Activated gamma-delta T cell treated with anti-CD3 and anti-CD28 coated beads, Interleukin-2, amount 50 U/mL, for 16 hours (primary cell): Measurements from ENCODE around the gene SLC16A1.
A peak's percentile ranks its signal among the peaks of the same experiment; 100 is the strongest.
"Not testable (repeated sequence)": the region's sequence is repeated elsewhere in the genome, so short reads cannot be mapped to it uniquely, and the experiment has no call there.

Experiments
- DNase-seq: peaks from one replicate; pipeline ENCODE4 v3.0.0-alpha.2; 2020; ENCODE audit warnings: low read depth

SLC16A1 gene

GRCh38 chr1:112964347-112964746 lies 8.4 kb upstream of the SLC16A1 start:
- DNase-seq, result no peak

DNA sequence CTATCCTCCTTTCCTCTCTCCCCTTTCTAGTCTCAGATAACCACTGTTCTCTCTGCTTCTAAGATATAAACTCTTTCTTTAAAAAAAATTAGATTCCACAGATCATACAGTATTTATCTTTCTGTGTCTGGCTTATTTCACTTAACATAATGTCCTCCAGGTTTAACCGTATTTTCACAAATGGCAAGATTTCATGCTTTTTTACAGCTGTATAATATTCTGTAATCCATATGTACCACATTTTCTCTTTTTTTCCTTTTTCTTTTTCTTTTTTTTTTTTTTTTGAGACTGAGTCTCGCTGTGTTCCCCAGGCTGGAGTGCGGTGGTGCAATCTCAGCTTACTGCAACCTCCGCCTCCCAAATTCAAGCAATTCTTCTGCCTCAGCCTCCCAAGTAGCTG lies 5.1 kb upstream of the SLC16A1 start:
- DNase-seq, result no peak

DNA sequence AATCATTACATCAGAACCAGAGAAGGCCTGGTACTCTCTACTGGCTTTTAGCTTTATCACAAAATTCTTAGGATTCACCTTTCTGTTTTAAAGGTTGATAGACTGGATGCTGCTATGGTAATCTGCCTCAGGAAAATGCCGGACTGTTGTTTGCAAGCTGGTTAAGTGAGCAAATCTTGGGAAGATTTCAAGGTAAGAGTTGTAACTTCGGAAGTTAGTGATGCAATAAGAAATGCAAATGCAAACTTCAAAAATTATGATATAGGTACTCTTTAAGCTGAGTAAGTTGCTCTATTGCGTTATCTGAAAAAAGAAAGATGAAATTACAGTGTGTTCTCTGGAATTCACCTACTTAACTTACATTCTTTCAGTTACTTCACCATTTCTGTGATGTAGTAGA lies 4.4 kb upstream of the SLC16A1 start:
- no peak for DNase-seq

- not testable (repeated sequence) for DNase-seq
Measured at GRCh38 chr1:112958236-112958635, 2.2 kb upstream of the SLC16A1 start.

GRCh38 chr1:112957133-112957812 lies 1.3 kb upstream of the SLC16A1 start:
- peak; percentile 2 for DNase-seq

- peak; percentile 6 for DNase-seq
Measured at GRCh38 chr1:112956544-112957132, 642 bp upstream of the SLC16A1 start.

GRCh38 chr1:112954945-112955772 lies 837 bp downstream of the SLC16A1 start:
- DNase-seq, result peak; percentile 38

DNA sequence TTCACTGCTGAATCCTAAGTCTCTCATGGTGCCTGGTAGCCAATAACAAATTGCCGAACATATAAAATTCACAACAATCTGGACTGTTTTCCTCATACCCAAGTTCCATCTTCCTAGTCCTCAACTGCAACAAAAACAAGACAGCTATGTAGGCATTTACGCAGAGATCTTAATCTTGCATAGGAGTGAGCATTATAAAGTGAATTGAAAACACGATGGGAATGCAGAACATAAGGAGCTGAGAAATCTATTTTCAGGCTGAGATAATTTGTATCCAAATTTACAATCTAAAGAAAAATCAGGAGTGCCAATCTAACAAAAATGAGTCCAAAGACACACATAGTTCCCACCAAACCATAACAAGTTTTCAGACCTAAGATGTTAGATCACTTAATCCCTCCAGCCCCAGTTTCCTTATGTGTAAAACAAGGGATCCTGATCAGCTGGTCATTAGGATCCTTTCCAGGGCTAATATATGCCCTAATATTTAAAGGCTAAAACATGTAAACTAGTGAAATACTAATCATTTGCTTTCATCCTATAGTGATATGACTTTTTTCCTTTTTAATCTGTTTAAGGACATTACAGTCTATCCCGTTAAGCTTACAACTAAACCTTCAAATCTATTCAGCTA lies 1.9 kb downstream of the SLC16A1 start:
- DNase-seq, result no peak

DNA sequence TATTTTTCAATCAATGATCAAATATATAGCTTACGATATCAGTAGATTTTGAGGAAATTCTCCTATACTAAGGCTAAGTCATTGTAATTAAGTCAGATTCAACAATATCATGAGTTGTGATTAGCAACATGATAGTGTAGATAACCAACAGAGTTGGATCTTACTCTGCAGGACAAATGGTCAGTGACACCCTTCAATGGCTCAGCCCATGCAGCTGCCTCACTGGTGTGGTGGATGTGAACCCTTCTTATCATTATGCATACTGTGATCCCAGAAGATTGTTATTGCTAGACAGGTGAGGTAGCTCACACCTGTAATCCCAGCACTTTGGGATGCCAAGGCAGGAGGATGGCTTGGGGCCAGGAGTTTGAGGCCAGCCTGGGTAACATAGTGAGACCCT lies 5.6 kb downstream of the SLC16A1 start:
- DNase-seq, result no peak

- DNase-seq, result no peak
Measured at GRCh38 chr1:112946683-112947082, 9.3 kb downstream of the SLC16A1 start.

DNA sequence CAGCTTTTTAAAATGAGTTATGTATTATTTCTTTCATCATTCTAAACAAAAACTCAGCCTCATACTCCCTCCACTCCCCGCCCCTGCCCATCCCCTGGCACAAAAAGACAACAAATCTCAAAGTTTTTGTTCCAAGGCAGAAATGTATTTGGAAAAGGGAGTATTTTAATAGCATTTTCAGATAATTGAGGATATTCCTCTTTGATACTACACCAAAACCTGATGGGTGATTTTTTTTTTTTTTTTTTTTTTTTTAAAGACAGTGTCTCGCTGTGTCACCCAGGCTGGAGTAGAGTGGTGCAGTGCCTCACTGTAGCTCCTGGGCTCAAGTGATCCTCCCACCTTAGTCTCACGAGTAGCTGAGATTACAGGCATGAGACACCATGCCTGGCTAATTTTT lies 16.2 kb downstream of the SLC16A1 start:
- no peak for DNase-seq

DNA sequence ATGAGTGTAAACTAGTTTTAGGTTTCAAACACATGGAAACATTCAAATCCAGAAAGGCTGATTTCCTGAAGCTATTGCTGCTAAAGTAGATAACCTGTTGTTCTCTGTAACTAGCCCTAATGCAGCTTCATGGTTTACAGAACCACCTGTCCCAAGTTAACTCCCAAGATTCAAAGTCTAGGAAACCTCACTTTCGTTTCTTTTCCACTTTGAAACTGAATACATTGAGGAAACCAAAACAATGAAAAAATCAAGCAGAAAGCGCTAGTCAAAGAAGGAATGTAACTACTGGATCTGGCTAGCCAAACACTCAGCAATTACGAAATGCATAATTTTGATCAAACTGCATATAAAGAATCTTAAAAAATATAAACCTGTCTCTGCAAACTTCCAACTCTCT lies 17.8 kb downstream of the SLC16A1 start:
- DNase-seq, result no peak

DNA sequence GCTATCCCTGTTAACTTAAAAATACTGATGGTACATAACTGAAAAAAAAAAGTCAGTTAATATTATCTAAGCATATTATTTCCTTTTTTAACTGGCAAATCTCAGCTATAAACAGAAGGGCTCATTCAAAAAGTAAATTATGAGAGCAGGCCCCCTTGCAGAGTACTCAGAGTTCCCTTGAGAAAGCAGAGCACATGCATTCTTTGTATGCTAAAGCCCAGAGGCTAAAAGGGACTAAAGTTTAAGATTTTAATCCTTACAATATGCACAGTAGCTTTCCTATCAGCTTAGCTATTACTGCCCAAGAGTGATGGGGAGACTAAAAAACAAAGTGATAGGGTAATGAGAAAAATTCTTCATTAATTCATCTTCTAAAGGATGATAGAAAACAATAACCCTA lies 18.5 kb downstream of the SLC16A1 start:
- DNase-seq, result no peak

DNA sequence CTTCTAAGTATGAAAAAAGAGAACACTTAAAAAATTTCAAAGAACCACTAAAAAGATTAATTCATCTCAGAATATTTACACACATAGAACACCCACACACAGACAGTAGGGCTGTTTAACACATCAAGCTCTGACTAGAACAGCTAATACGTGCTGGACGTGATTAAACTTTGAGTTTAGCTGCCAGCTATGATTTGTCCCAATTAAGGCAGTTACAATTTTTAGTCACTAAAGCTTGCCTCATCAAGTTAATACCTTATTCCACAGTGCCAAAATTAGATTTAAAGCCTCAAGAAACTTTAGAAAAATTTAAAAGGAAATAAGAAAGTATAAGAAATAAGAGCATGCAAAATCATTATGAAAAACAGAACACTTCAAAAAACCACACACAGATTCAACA lies 18.9 kb downstream of the SLC16A1 start:
- no peak for DNase-seq

- DNase-seq, result no peak
Measured at GRCh38 chr1:112935461-112936111, 20.4 kb downstream of the SLC16A1 start.

DNA sequence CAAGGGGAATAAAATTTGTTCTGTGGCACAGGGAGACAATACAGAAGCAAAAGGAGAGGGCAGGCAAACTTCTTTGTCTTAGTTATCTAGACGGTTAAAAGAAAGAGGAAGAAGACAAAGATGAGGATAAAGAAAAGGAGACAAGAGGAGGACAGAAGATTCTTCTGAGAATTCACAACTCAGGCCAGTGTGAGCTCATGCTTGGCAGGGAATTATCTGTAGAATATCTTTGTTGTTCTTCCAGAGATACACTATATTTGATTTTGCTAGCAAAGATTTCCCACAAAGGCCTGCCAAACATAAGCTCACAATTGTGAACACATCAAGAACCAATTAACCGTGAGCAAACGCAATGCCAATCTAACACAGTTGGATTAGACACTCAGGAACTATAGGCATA lies 21.4 kb downstream of the SLC16A1 start:
- no peak for DNase-seq

DNA sequence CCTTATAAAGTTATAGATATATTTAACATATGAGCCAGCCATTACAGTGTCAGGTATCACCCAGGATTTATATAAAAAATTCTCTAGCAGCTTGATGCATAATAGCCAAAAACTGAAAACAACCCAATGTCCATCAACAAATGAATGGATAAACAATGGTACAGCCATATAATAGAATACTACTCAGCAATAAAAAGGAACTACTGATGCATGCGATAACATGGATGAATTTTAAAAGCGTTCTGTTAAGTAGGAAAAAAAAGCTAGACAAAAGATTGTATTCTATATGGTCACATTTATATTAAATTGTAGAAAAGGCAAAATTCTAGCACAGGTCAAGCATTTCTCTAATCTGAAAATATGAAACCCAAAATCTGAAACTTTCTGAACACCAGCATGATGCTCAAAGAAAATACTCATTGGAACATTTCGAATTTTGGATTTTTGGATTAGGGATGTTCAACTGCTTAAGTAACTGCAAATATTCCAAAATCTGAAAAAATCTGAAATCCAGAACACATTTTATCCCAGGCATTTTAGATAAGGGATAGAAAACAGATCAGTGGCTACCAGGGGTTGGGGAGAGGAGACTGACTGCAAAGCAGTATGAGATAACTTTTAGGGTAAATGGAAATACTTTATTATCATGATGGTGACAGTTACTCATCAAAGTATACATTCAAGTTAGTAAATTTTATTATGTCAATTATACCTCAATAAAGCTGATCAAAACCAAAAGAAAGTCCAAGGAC lies 22.0 kb downstream of the SLC16A1 start:
- DNase-seq, result no peak

- DNase-seq, result no peak
Measured at GRCh38 chr1:112929979-112930378, 26.0 kb downstream of the SLC16A1 start.

DNA sequence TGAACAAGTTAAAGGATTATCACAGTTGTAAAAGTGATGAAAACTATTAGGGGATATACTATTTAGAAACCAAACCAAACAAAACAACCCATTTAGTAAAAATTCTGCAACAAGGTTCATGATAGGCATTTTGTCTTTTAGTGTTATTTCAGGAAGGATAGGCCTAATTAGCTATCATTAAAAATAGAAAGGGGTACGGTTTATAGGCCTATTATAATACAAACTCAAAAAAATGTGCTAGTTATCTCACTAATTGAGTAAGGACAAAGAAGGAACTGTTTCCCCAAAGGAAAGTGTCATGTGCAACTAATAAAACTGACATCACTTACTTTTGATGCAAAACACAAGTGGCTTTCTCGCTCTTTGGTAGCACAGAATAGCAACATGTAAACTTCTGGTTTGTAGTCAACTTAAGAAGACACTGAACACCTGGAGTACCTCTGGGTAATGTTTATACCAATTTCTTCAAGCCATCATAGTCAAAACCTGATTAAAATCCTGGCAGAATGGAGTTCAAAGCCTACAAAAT lies 28.5 kb downstream of the SLC16A1 start:
- no peak for DNase-seq

GRCh38 chr1:112926858-112927257 lies 29.1 kb downstream of the SLC16A1 start:
- no peak for DNase-seq

DNA sequence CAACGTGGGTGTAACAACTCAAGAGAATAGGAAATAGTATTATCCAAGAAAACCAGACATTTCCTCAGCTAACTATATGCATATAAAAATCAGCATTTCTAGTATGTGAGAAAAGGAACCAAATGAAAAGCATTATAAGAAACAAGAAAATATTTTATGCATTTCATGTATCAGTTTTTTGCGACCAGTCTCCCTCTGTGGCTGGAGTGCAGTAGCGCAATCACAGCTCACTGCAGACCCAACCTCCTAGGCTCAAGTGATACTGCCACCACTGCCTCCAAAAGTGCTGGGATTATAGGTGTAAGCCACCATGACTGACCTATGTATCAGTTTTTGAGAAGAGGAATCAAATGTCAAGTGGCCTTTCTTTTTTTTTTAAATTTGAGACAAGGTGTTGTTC lies 31.0 kb downstream of the SLC16A1 start:
- no peak for DNase-seq
